ENCODE results near the gene TGFB1I1.
"Not testable (repeated sequence)": the region's sequence is repeated elsewhere in the genome, so short reads cannot be mapped to it uniquely, and the experiment has no call there.

TGFB1I1 gene

DNA sequence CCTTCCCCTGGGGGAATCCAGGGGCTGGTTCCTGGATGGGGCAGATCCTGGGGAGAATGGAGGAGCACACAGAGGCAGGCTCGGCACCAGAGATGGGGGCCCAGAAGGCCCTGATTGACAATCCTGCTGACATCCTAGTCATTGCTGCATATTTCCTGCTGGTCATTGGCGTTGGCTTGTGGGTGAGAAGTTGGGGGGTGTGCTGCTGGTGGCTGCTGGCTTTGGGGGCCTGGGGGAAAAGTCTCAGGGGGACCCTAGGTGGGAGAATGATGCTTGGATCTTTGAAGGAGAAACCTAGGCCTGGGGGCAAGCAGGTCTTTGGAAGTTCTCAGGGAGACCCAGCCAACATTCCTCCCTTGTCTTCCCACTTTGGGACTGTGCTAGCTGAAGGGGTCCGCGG is 11.1 kb downstream of the TGFB1I1 start, which contains the start of gene SLC5A2:
Gene SLC5A2, plus strand, starts transcription at position 43 of the 400 bp plus-strand sequence. Its CDS starts 14 bp downstream, at position 57.
- no peak within 1 kb of the TSS for H3K27ac ChIP-seq (ENCODE audit: low read depth, low read length)
- H3K27me3 ChIP-seq (ENCODE audit: low read length): no peaks in the 10 kb centered on the region
- no peaks in the 10 kb centered on the region for H3K79me2 ChIP-seq (ENCODE audit: insufficient read depth, low read length)

DNA sequence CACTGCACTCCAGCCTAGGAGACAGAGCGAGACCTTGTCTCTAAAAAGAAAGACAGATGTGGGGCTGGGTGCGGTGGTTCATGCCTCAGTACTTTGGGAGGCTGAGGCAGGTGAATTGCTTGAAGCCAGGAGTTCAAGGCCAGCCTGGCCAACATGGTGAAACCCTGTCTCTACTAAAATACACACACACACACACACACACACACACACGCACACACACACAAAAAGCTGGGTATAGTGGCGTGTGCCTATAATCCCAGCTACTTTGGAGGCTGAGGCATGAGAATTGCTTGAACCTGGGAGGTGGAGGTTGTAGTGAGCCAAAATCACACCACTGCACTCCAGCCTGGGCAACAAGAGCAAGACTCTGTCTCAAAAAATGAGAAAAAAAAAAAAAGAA is 12.1 kb downstream of the TGFB1I1 start:
- not testable (repeated sequence) for H3K36me3 ChIP-seq (ENCODE audit: low read length); H3K4me2 ChIP-seq (ENCODE audit: low read depth, low read length, poor library complexity, severe bottlenecking); H3K27me3 ChIP-seq (ENCODE audit: low read length); H3K9me3 ChIP-seq (ENCODE audit: insufficient read depth, low read length); H3K79me2 ChIP-seq (ENCODE audit: insufficient read depth, low read length); H3F3A ChIP-seq (ENCODE audit: insufficient read depth); H3K27ac ChIP-seq (ENCODE audit: low read depth, low read length); H3K4me3 ChIP-seq (ENCODE audit: insufficient read depth, low read length, poor library complexity, severe bottlenecking); H3K9ac ChIP-seq (ENCODE audit: low read length); H2AFZ ChIP-seq (ENCODE audit: low read depth, low read length, severe bottlenecking); H4K20me1 ChIP-seq (ENCODE audit: low read depth, low read length); H3K9me2 ChIP-seq (replicated peaks; ENCODE audit: insufficient read depth, low read length)

More for the DNA sequence above, 11.1 kb downstream of the TGFB1I1 start, which contains the start of gene SLC5A2:
- Histone ChIP-seq H3K4me3 (ENCODE audit: insufficient read depth, low read length, poor library complexity, severe bottlenecking) (no peak within 1 kb of the TSS), H3K9me2 (replicated peaks; ENCODE audit: insufficient read depth, low read length) (no peaks in the 10 kb centered on the region), H3K36me3 (ENCODE audit: low read length) (no peaks in the 10 kb centered on the region), H3K4me2 (ENCODE audit: low read depth, low read length, poor library complexity, severe bottlenecking) (no peak within 1 kb of the TSS), H3K9me3 (ENCODE audit: insufficient read depth, low read length) (no peaks in the 10 kb centered on the region), H3K9ac (ENCODE audit: low read length) (no peak within 1 kb of the TSS), H4K20me1 (ENCODE audit: low read depth, low read length) (no peaks in the 10 kb centered on the region), H2AFZ (ENCODE audit: low read depth, low read length, severe bottlenecking) (no peak within 1 kb of the TSS), H3F3A (ENCODE audit: insufficient read depth) (no peaks in the 10 kb centered on the region)
- no peak for TF ChIP-seq EZH2phosphoT487 (conservative IDR thresholded peaks at IDR 0.05; ENCODE audit: low read length)
- TF ChIP-seq, protein P1, sequence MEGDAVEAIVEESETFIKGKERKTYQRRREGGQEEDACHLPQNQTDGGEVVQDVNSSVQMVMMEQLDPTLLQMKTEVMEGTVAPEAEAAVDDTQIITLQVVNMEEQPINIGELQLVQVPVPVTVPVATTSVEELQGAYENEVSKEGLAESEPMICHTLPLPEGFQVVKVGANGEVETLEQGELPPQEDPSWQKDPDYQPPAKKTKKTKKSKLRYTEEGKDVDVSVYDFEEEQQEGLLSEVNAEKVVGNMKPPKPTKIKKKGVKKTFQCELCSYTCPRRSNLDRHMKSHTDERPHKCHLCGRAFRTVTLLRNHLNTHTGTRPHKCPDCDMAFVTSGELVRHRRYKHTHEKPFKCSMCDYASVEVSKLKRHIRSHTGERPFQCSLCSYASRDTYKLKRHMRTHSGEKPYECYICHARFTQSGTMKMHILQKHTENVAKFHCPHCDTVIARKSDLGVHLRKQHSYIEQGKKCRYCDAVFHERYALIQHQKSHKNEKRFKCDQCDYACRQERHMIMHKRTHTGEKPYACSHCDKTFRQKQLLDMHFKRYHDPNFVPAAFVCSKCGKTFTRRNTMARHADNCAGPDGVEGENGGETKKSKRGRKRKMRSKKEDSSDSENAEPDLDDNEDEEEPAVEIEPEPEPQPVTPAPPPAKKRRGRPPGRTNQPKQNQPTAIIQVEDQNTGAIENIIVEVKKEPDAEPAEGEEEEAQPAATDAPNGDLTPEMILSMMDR (IDR thresholded peaks at IDR 0.05; ENCODE audit: insufficient read depth, low read length, poor library complexity, severe bottlenecking): no peak

DNA sequence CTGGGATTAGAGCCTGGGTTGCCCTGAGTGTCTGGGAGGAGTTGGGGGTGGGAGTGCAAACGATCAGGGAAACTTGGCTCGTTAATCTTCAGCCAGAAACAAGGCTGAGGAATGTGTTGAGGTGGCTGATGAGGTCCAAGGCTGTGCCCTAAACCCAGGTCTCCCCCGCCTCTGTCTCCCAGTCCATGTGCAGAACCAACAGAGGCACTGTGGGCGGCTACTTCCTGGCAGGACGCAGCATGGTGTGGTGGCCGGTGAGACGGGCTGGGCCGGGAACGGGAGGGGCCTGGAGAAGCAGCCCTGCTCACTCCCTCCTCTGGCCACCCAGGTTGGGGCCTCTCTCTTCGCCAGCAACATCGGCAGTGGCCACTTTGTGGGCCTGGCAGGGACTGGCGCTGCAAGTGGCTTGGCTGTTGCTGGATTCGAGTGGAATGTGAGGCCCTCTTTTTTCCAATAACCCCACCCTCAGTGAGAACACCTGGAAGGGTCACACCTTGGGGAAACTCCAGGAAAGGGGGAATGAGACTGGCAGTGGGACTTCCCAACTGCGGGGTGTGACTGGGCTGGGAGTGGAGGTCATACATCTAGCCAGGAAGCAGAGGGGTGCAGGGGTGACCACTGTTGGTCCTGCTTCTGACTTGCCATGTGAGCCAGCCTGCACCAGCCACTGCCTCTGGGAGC is 12.7 kb downstream of the TGFB1I1 start:
- Histone ChIP-seq H2AFZ (ENCODE audit: low read depth, low read length, severe bottlenecking) (no peak overlapping the region), H3K9ac (ENCODE audit: low read length) (no peak overlapping the region), H3K9me2 (replicated peaks; ENCODE audit: insufficient read depth, low read length) (no peaks in the 10 kb centered on the region), H3F3A (ENCODE audit: insufficient read depth) (no peaks in the 10 kb centered on the region), H3K27ac (ENCODE audit: low read depth, low read length) (no peak overlapping the region), H3K4me3 (ENCODE audit: insufficient read depth, low read length, poor library complexity, severe bottlenecking) (no peak overlapping the region), H3K36me3 (ENCODE audit: low read length) (no peaks in the 10 kb centered on the region), H3K79me2 (ENCODE audit: insufficient read depth, low read length) (no peaks in the 10 kb centered on the region), H3K4me2 (ENCODE audit: low read depth, low read length, poor library complexity, severe bottlenecking) (no peak overlapping the region), H3K27me3 (ENCODE audit: low read length) (no peaks in the 10 kb centered on the region), H4K20me1 (ENCODE audit: low read depth, low read length) (no peaks in the 10 kb centered on the region), H3K9me3 (ENCODE audit: insufficient read depth, low read length) (no peaks in the 10 kb centered on the region)
- TF ChIP-seq, protein P1 (IDR thresholded peaks at IDR 0.05; ENCODE audit: insufficient read depth, low read length, poor library complexity, severe bottlenecking): no peak
- TF ChIP-seq EZH2phosphoT487 (conservative IDR thresholded peaks at IDR 0.05; ENCODE audit: low read length): no peak

DNA sequence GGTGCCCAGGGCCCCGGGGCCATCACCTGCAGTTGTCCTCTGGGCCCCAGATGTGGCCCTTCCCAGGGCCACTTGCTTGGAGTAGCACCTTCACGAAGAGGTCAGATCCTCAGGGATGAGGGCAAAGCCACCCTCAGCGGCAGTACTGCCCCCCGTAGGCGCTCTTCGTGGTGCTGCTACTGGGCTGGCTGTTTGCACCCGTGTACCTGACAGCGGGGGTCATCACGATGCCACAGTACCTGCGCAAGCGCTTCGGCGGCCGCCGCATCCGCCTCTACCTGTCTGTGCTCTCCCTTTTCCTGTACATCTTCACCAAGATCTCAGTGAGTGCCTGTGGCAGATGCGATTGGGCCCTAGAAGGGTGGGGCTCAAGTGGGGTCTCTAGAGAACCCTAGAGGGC is 13.6 kb downstream of the TGFB1I1 start:
- H3K4me3 ChIP-seq (ENCODE audit: insufficient read depth, low read length, poor library complexity, severe bottlenecking): no peak overlapping the region
- no peak overlapping the region for H3K9ac ChIP-seq (ENCODE audit: low read length)
- no peaks in the 10 kb centered on the region for H3K79me2 ChIP-seq (ENCODE audit: insufficient read depth, low read length)
- H4K20me1 ChIP-seq (ENCODE audit: low read depth, low read length): no peaks in the 10 kb centered on the region
- H3K9me2 ChIP-seq (replicated peaks; ENCODE audit: insufficient read depth, low read length): no peaks in the 10 kb centered on the region
- no peaks in the 10 kb centered on the region for H3K27me3 ChIP-seq (ENCODE audit: low read length)
- no peaks in the 10 kb centered on the region for H3F3A ChIP-seq (ENCODE audit: insufficient read depth)
- H3K27ac ChIP-seq (ENCODE audit: low read depth, low read length): no peak overlapping the region
- no peak overlapping the region for H2AFZ ChIP-seq (ENCODE audit: low read depth, low read length, severe bottlenecking)
- H3K4me2 ChIP-seq (ENCODE audit: low read depth, low read length, poor library complexity, severe bottlenecking): no peak overlapping the region
- H3K9me3 ChIP-seq (ENCODE audit: insufficient read depth, low read length): no peaks in the 10 kb centered on the region
- no peaks in the 10 kb centered on the region for H3K36me3 ChIP-seq (ENCODE audit: low read length)
- TF ChIP-seq, protein P1 (IDR thresholded peaks at IDR 0.05; ENCODE audit: insufficient read depth, low read length, poor library complexity, severe bottlenecking): no peak
- no peak for TF ChIP-seq EZH2phosphoT487 (conservative IDR thresholded peaks at IDR 0.05; ENCODE audit: low read length)

Data from SU-DHL-6 (cell line).